Suprapubic skin (tissue), 4 donors: ENCODE data around the gene ARFRP1. TPM values are rescaled to one million over a fixed set of nuclear protein-coding genes. Genes with fewer than 3 reads are reported as not detected.
A peak's percentile ranks its signal among the peaks of the same experiment; 100 is the strongest.

Experiments
- DNase-seq, 2 donors: peaks; one replicate each; pipeline ENCODE4 v3.0.0-alpha.2; 2019; ENCODE audit warnings: low spot score in 2 of 2
- H3K27ac ChIP-seq: fragments of 200-600 bp; sonication (generic); one replicate; pipeline ENCODE4 v1.5.1; 2019
- H3K27me3 ChIP-seq: fragments of 200-600 bp; sonication (generic); one replicate; pipeline ENCODE4 v1.5.1; 2019
- H3K36me3 ChIP-seq: fragments of 200-600 bp; sonication (generic); one replicate; pipeline ENCODE4 v1.5.1; 2019
- H3K4me1 ChIP-seq: fragments of 200-600 bp; sonication (generic); one replicate; pipeline ENCODE4 v1.5.1; 2019
- H3K4me3 ChIP-seq: fragments of 200-600 bp; sonication (generic); one replicate; pipeline ENCODE4 v1.5.1; 2019; ENCODE audit warnings: mild to moderate bottlenecking
- H3K9me3 ChIP-seq: fragments of 200-600 bp; sonication (generic); one replicate; pipeline ENCODE4 v1.5.1; 2019
- EP300 ChIP-seq: sonication (generic); formaldehyde crosslinking; IDR thresholded peaks from one replicate; pipeline ENCODE4 v1.6.1; 2017; ENCODE audit warnings: antibody characterized with exemption
- POLR2A ChIP-seq, 2 donors: fragments of 450-650 bp; IDR thresholded peaks; one replicate each; pipeline ENCODE4 v1.6.1; 2017; ENCODE audit warnings: antibody characterized with exemption in 2 of 2, mild to moderate bottlenecking in 2 of 2, moderate library complexity in 2 of 2
- POLR2AphosphoS5 ChIP-seq, 3 donors: sonication (generic); formaldehyde crosslinking; IDR thresholded peaks; one replicate each; pipeline ENCODE4 v1.6.1; 2017; ENCODE audit warnings: antibody characterized with exemption in 3 of 3
- WGBS: methylation state at CpG from one replicate; pipeline ENCODE4 v1.1.5; 2018; 5-methylcytosine and 5-hydroxymethylcytosine counted together
- total RNA-seq, 4 donors: library from RNA; depleted of rRNA; stranded (reverse); fragments of >200 nt; gene quantifications; one replicate each; pipeline ENCODE4 v1.1.0, GENCODE V29; 2016
- TF ChIP-seq, protein P1 (sequence below), 2 donors: fragments of 200-600 bp in 1 of 2; fragments of 450-650 bp in 1 of 2; sonication (generic) in 1 of 2; IDR thresholded peaks; one replicate each; pipeline ENCODE4 v1.5.1; 2016 to 2019; ENCODE audit warnings: antibody characterized with exemption in 2 of 2, mild to moderate bottlenecking in 1 of 2, moderate library complexity in 1 of 2

Gene ARFRP1
- total RNA-seq, 4 donors from 2014 or later: 22.1 to 31.9 (median 27.6) TPM

DNA sequence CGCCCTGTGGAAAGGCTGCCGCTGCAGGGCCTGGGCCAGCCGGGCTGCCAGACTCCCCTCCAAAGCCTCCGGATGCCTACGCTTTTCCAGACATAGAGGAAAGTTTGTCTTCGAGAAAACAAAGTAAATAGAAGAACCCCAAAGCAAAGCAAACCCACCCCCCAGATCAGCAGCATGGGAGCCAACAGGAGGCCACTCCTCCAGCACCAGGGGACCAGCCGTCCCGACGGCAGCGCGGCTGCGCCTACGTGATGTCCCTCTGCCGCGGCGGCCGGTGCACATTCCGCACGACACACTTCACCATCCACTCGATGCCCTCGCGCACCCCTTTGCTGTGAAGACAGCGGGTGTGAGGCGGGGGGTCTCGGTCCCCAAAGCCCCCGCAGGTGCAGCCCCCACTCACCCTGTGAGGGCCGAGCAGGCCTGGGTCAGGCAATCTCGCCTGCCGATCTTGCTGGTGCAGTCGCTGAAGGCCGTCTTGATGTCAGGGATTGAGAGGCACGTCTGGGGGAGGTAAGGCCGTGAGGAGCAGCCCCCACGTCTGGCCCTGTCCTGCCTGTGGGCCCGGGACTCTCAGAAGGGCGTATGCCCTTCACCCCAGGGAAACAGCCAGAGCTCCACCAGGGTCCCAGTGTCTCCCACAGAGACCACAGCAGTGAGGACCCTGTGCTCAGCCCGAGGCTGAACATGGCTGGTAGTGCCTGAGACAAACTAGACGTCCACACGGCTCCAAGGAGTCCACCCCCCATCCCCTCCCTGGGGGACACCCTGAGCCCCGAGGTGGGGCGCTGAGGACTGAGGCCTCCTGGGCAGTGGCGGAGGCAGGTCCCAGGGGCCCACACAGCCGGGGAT, 7.4 kb downstream of the ARFRP1 start:
- Histone ChIP-seq H3K9me3 (no peaks in the 10 kb centered on the region), H3K27ac (peak overlapping the region; percentile 86), H3K36me3 (peaks cover 25% of the 10 kb centered on the region), H3K4me3 (no peak overlapping the region), H3K27me3 (no peaks in the 10 kb centered on the region), H3K4me1 (peaks cover 47% of the 10 kb centered on the region)
- WGBS: 78% methylated on average over 34 of the region's 43 CpGs
- no peak for TF ChIP-seq EP300
- DNase-seq: peak; percentile 62 to 67

DNA sequence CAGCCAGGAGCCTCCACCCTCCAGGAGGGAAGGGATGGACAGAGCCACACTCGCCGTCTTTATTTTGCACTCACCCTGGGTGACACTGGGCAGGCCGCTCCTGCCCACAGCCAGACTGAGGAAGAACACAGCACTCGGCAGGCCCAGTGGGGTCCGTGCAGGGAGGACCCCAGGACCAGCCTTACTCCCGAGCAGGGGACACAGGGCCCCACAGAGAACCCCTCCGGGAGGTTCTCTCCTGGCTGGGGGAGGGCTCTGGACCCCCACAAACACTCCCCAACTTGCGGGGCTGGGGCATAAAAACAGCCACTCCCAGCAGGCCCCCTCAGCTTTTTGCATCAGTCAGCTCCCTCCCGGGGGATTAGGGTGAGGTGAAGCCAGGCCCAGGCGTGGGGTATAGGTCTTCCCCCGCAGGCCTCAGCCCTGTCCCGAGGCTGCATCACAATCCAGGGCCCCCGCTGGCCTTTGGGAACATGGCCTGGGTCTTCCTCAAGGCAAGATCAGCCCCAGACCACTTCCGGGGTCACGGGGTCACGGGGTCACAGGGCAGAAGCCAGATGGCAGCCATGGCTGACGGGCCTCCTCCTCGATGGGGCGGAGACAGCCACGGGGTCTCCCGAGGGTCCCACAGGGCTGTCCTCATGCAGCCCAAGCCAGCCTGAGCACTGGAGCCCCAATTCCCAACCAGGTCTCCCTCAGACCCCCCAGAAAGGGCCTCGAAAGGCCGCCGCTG, 8.1 kb downstream of the ARFRP1 start:
- H3K36me3 ChIP-seq: peaks cover 17% of the 10 kb centered on the region
- H3K9me3 ChIP-seq: no peaks in the 10 kb centered on the region
- no peaks in the 10 kb centered on the region for H3K27me3 ChIP-seq
- peak; percentile 75 for DNase-seq
- TF ChIP-seq, protein P1, sequence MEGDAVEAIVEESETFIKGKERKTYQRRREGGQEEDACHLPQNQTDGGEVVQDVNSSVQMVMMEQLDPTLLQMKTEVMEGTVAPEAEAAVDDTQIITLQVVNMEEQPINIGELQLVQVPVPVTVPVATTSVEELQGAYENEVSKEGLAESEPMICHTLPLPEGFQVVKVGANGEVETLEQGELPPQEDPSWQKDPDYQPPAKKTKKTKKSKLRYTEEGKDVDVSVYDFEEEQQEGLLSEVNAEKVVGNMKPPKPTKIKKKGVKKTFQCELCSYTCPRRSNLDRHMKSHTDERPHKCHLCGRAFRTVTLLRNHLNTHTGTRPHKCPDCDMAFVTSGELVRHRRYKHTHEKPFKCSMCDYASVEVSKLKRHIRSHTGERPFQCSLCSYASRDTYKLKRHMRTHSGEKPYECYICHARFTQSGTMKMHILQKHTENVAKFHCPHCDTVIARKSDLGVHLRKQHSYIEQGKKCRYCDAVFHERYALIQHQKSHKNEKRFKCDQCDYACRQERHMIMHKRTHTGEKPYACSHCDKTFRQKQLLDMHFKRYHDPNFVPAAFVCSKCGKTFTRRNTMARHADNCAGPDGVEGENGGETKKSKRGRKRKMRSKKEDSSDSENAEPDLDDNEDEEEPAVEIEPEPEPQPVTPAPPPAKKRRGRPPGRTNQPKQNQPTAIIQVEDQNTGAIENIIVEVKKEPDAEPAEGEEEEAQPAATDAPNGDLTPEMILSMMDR (IDR thresholded peaks at IDR 0.05): no peak
- no peak for TF ChIP-seq POLR2AphosphoS5 (IDR thresholded peaks at IDR 0.05)
- TF ChIP-seq POLR2A (IDR thresholded peaks at IDR 0.05): no peak
- no peak for TF ChIP-seq EP300
- peaks cover 55% of the 10 kb centered on the region for H3K4me1 ChIP-seq
- no peak overlapping the region for H3K4me3 ChIP-seq
- WGBS: 67% methylated on average over 8 of the region's 24 CpGs
- H3K27ac ChIP-seq: peak overlapping the region; percentile 86

- whole genome bisulfite sequencing: 30% methylated on average over 11 of the region's 19 CpGs
- H3K36me3 ChIP-seq: peaks cover 10% of the 10 kb centered on the region
- no peaks in the 10 kb centered on the region for H3K9me3 ChIP-seq
- H3K27me3 ChIP-seq: no peaks in the 10 kb centered on the region
- H3K27ac ChIP-seq: peak overlapping the region; percentile 86
- peak in 1 of 2 donors; percentile 77 for DNase-seq
- peak overlapping the region; percentile 47 for H3K4me3 ChIP-seq
- H3K4me1 ChIP-seq: peaks cover 57% of the 10 kb centered on the region
- TF ChIP-seq, protein P1 (IDR thresholded peaks at IDR 0.05): no peak
- TF ChIP-seq POLR2A (IDR thresholded peaks at IDR 0.05): no peak
- TF ChIP-seq POLR2AphosphoS5 (IDR thresholded peaks at IDR 0.05): peak in 1 of 3 donors; percentile 37
- no peak for TF ChIP-seq EP300
Observed at GRCh38 chr20:63698739-63699465, 8.9 kb downstream of the ARFRP1 start.

GRCh38 chr20:63697868-63698545, 9.8 kb downstream of the ARFRP1 start:
- peaks cover 58% of the 10 kb centered on the region for H3K4me1 ChIP-seq
- DNase-seq: peak in 1 of 2 donors; percentile 65

More at GRCh38 chr20:63697868-63698545, 9.8 kb downstream of the ARFRP1 start:
- WGBS: 69% methylated on average over 37 of the region's 40 CpGs
- Histone ChIP-seq H3K4me3 (peak overlapping the region; percentile 47), H3K27me3 (no peaks in the 10 kb centered on the region), H3K36me3 (peaks cover 4% of the 10 kb centered on the region), H3K27ac (no peak overlapping the region), H3K9me3 (no peaks in the 10 kb centered on the region)
- TF ChIP-seq POLR2A (IDR thresholded peaks at IDR 0.05) (no peak), POLR2AphosphoS5 (IDR thresholded peaks at IDR 0.05) (no peak), EP300 (no peak)
- TF ChIP-seq, protein P1 (IDR thresholded peaks at IDR 0.05): no peak
